Nucleus accumbens (tissue), 56 donors: ENCODE results near the gene RGS5.

Source experiments
- DNase-seq, 56 donors: peaks; one replicate each; lab custom pipeline; 2025; lab: John Stamatoyannopoulos, UW

RGS5 gene

DNA sequence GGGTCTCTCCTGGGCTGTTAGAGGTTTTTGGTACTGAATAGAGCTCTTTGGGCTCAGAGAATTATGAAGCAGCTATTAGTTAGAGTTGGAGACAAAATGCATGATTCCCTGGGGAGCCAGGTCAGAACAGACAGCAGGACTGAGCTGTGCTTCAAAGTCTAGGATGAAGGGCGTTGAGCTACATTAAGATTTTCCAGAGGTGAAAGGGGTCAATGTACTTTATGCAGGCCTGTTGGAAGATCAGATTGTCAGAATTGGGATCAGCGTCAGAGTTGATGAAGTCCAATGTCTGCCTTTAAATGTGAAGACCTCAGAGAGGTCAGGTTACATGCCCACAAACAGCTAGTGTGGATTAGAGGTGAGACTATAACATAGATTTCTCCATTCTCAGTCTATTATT lies 53.8 kb downstream of the RGS5 start:
- DNase-seq: no peak

DNA sequence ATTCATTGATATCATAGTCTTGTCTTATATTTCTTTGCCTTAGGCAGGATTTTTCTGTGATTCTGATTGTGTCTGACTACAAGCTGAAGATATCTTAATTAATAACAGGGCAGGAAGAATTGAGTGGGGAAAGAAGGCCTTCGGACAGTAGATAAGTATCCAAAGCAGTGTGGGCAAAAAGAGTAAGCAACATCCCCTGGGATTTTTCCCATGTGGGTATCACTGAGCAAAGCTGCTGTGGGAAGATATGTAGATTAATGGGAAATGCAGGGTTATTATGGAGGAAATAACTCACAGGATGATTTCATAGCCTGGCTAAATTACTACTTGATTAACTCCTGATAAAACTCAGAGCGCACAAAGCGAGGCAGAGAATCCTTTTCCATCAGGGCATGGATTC lies 55.7 kb downstream of the RGS5 start:
- DNase-seq: no peak

DNA sequence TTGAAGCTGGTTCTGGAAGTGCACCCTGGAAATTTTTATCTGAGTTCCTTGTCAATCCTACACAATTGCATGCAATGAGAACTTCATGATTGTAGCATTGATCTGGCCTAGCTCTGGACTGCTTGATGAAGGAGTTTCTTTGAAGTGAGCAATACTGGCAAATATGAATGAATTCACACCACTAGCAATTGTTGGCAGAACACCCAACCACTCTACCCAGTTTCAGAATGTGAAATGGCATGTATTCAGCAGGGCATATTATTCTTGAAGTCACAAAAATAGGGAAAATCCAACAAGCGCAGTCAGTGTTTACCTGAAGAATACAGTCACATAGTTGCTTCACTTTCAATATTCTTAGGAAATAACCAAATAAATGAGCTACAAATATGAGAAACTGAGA lies 57.3 kb downstream of the RGS5 start:
- no peak for DNase-seq

DNA sequence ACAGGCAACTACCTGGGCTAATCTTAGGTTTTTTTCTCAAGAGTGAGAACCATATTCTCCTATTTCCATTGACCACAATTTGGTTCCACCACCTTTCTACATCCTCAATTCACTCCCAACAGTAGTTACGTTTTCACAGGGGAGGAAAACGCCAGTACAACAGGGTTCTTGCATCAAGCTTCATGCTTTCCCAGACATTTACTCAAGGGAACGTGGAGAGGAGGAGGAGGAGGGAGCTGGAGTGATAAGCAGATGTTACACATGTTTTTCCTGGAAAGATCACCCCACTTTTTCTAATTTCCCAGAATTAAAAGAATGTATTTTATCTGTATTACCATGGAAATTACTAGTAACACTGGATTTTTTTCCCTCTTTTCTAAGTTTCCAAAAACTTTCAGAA lies 58.3 kb downstream of the RGS5 start:
- DNase-seq: no peak

DNA sequence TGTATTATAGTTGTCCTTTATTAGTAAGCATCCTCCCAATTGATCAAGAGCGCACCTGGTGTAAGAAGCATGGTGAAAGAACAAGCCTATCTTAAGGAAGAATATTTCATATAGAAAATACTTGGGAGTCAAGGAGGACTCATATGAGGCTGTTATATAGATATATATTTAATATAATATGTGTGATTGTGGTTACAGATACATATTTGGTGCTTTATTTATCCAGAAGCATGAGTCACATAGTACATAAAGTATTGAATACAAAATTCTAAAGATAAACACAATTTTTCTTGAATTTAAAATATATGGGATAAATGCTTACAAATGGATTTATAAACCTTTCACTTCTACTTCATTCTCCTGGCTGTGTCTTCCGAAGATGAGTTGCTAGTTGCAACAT lies 60.6 kb downstream of the RGS5 start:
- DNase-seq: no peak

DNA sequence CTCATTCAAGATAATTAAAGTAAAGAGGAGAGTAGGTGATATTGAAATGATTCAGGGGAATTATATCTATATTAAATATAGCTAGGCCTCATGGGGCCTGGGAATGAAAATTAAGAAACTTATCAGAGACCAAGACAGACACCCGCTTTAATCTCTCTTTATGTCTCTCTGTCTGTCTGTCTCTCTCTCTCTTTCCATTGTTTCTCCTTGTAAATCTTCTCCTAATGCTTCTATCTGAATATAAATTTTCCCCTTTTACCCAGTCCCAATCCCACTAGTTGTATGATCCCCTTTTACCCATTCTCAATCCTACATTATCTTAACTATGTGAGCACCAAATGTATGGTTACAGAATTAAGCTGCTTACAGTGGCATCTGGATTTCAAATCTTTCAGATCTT lies 61.2 kb downstream of the RGS5 start:
- no peak for DNase-seq

DNA sequence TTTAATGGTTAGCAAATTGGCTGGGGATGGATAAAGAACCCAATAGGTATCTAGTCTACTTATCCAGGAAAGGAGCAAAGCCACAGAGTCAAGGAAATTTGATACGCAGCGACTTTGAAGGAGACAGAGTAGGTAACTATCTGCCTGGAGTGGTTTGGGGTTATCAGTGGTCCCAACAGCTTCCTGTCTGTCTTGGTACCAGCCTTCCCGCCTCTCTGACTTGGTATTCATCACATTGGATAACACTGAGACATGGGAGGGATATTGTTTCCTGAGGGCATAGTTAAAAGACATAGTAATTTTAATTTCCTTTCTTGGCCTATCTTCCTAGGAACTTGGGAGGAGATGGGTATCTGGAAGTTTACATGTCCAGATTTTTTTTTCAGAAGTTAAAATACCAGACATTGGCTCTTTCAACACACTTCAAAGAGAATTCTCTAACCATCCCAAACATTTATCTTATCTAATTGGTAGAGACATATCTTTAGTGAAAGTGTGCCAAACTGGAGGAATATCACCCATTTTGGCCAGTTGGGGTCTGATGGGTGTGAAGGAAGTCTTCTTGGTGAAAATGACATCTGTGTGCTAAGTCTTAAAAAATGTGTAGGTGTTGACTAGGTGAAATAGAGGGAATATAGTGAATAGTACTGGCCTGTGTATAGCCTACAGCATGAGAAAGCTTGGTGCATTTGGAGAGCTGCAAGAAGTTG lies 65.0 kb downstream of the RGS5 start:
- DNase-seq: no peak

DNA sequence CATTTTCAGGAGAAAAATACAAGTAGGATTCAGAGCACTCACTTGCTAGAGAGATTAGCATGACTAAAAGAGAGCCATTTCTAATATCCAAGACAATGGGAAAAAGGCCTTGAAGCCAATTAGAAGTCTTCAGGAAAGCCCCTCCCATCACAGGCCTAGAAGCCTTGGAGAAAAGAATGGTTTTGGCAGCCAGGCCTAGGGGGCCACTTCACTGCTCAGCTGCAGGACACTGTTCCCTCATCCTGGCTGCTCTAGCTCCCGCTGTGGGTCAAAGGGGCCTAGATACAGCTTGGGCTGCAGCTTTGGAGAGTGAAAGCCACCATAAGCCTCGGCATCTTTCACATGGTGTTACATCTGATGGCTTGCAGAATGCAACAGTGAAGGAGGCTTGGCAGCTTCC lies 70.7 kb downstream of the RGS5 start:
- DNase-seq: no peak

DNA sequence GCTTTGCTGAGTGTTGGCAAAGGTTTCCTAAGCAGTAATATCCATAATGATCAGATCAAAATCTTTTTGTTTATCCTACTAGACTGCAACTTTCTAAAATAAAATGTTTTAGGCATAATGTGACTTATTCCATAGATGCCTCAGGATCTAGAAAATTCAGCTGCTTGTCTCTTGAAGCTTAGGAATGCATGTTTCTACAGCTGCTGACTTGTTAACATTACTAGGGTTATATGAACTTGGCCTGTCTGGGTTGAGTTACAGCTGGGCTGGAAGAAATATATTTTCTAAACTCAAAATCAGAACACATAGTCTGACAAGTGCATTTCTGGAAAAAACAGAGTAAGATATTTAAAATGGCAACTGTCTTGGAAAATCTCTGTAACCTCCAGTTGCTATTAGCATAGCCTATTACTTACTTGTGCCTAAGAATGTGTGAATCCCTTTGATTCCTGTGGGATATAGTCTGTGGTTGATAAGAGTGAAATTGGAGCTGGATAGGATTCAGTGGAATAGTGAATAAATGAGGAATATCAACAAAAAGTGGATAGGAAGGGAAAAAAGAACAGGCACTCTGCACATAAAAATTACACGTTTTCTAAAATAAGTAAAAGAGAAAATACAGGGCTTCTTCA lies 72.4 kb downstream of the RGS5 start:
- no peak for DNase-seq

DNA sequence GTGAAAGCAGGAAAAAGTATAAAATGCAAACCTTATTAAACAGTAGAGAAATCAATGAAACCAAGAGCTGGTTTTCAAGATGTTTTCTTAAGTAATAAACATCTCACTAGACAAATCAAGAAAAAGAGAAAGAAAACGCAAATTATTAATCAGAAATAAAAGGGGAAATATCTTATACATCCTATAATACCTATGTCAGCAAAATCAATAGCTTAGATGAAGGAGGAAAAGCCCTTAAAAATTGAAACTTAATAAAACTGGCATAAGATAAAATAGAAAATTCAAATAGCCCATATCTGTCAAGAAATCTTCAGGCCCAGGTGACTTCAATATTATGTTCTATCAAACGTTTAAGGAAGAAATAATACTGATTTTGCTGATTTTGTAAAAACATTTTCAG lies 74.4 kb downstream of the RGS5 start:
- DNase-seq: no peak

DNA sequence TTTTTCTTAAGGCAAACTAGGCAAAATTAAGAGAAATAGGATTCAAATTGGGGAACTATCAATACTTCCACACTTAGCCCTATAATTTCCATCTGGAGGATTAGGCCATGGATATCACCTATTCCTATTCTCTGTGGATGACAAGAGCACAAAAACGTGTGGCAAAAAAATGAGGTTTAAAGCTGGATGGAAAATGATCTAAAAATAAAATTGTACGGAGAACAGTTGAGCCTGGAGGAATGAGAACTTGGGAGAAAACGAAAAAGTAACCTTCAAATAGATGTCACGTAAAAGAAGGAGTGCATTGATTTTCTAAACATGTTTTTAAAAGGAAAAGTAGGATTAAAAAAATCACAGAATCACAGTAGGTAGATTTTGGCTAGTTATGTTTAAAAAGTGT lies 77.9 kb downstream of the RGS5 start:
- no peak for DNase-seq

DNA sequence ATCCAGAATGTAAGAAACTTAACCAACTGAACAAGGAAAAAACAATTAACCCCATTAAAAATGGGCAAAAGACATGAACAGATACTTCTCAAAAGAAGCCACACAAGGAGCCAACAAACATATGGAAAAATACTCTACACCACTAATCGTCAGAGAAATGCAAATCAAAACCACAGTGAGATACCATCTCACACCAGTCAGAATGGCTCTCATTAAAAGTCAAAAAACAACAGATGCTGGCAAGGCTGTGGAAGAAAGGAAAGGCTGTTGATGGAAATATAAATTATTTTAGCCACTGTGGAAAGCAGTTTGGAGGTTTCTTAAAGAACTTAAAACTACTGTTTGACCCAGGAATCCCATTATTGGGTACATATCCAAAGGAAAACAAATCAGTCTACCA lies 82.3 kb downstream of the RGS5 start:
- DNase-seq: no peak

DNA sequence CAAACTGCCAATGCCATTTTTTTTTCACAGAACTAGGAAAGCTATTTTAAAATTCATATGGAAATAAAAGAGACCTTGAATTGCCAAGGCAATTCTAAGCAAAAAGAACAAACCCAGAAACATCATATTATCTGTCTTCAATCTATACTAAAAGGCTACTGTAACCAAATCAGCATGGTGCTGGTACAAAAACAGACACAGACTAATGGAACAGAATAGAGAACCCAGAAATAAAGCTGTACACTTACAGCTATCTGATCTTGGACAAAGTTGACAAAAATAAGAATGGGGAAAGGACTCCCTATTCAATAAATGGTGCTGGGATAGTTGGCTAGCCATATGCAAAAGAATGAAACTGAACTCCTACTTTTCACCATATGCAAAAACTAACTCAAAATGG lies 83.0 kb downstream of the RGS5 start:
- no peak for DNase-seq

DNA sequence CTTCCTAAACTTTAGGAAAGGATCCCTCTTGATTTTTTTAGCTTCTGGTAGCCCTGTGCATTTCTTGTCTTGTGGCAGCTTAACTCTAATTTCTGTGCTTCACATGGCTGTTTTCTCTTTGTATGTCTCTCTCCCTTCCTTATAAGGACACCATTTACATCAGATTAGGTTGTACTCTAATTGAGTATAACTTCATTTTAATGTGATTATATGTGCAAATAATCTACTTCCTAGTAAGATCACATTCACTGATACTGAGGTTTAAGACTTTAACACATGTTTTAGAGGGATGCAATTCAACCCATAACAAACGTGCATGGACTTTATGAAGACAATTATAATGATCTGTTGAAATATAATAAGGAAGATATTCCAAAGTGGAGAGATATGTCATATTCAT lies 86.8 kb downstream of the RGS5 start:
- no peak for DNase-seq

DNA sequence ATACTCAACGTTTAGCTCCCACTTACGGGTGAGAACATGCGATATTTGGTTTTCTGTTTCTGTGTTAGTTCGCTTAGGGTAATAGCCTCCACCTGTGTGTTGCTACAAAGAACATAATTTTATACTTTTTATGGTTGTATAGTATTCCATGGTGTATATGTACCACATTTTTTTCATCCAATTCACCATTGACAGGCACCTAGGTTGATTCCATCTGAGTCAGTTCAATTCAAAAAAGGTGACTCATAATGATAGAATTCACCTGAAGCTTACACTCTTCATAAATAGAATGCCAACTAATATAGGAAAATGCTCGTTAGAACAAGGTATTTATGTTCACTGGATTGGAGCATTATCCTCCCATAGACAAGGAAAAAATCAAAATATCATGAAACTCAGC lies 95.1 kb downstream of the RGS5 start:
- no peak for DNase-seq

DNA sequence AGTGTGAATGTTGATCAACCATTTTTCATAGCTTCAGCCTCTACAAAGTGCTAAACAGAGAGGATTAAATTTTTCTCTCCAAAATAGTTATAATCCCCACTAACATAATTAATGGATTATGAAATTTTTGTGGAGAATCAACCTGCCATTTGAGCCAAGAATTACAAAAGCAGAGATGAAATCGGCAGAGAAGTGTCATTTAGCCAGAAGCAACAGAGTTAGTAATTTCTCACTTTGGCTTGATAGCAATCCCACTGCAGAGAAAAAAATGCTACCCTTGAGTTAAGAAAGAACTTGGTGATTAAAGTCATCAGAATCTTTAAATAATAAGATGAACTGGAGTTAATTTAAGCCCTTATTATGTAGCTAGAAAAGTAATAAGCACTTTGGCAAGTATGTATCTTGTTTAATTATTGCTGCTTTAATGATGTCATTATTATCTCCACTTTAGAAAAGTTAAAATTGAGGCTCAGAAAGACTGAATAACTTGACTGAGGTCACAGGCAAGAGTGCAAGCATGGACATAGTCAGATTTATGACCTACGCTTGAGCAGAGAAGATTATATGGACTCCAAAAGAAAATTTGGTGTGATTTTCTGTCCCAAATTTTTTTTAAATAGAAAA lies 96.2 kb downstream of the RGS5 start:
- DNase-seq: no peak

DNA sequence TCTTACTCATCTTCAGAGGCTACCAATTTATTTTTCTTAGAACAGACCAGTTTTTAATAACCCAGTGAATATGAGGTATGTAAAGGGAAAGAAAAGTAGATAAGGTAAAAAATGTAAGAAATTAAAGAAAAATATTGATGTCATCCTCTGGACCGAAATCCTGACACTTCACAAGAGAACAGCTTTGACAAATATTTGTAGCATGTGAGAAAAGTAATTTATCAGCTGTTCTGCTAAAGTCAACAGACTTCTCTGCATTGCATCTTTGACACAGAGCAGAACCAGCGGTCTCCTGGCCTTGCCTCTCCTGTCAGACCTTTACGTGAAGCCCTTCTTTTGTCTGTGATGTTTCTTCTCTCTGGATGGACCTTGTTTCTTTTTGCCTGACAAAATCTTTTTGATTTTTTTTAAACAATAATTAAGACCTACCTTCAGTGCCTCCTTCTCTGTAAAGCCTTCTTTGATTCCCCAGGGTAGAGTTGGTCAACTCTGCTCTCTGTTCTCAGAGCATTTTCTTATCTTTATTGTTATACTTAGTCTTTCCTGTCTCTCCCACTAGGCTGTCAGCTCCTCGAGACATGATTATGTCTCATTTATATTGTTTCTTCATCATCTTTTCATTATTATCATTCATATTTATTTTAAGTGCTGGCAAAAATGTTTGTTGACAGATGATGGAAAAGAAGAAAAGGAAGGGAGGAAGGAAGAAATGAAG lies 98.2 kb downstream of the RGS5 start:
- no peak for DNase-seq

DNA sequence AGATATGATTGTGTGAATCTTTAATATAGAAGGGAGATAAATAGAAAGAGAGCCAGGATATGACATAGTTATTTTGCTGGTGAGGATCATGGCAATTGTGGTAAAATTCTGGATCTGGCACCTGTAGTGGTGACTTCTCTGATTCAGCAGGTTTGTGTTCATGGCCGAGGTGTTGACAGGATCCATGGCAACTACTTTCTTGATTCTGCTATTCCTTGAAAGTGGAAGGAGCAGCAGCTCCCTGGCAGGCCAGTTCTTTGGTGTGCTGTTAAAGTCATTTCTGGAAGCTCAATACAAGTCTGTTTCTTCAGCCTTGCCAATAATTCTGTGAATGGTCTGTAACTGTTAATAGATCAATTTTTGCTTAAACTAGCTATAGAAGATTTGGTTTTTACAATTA lies 100.1 kb downstream of the RGS5 start:
- DNase-seq: no peak

DNA sequence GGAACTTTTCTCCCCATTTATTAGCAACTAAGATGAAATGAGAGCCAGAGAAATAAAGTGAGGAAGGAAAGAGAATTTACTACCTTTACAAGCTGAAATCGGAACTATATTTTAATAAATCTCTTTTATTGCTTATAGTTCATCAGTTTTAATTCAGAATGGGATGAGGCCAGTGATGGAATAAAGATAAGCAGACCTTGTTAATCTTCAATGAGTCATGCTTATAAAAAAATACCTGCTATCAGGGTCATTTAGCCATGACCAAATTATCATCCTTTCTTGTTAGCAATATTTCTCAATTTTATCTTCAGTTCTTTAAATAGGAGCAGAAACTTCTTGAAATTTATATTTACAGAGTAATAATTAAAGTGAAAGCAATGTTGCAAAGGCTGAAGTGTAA lies 107.5 kb downstream of the RGS5 start:
- no peak for DNase-seq

DNA sequence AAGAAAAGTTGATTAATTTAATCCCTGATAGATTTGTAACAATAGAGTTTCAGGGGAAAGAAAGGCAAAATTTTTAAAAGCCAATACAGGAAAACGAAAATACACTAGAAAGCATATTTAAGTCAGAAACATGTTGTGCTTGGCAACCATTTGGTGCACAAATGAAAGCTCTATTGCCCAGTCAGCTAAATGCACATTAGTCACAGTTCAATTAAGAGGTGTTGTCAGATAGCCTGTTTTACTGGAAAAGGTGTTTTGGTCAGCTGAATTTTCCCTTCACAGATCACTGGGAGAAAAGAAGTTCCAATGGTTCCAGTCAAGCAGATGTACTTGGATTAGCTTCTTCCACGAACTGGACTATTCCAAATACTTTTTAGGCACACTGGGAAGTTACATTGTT lies 108.1 kb downstream of the RGS5 start:
- DNase-seq: no peak

DNA sequence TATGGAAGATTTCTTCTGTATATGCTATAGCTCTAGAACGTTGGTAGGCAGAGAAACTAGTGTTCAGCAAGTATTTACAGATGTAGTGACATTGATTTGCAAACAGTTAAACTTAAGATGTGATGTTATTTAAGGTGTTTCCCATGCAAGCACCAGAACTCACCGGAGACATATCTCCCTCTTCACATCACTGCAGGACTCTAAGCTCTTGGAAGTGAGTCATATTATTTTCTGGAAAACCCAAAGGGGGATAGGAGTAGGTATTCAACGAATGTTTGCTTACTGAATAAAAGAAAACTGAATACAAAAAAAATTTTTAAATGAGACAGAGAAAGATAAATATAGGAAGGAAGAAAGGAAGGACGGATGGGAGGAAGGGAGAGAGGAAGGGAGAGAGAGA lies 108.5 kb downstream of the RGS5 start:
- DNase-seq: no peak

DNA sequence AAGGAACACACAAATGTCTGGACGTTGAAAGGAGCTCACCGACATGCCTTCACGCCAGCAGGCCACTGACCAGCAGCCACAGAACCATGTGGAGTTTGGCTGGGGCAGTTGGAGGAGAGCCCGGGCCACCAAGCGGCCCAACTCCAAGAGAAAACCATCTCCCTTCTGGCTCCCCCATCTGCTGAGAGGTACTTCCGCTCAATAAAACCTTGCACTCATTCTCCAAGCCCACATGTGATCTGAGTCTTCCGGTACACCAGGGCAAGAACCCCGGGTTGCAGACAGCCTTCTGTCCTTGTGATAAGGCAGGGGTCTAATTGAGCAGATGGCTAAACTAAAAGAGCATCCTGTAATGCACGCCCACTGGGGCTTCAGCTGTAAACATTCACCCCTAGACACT lies 109.1 kb downstream of the RGS5 start:
- DNase-seq: no peak
